Keratinocyte (primary cell): ENCODE results near the gene KHSRP. TPM values are rescaled to one million over a fixed set of nuclear protein-coding genes. Genes with fewer than 3 reads are reported as not detected.

Experiments
- DNase-seq: peaks from one replicate; pipeline ENCODE4 v3.0.0-alpha.2; 2011; ENCODE audit warnings: low read depth, missing footprints, low spot score
- FAIRE-seq: peaks from 2 replicates; lab custom pipeline; 2011; peaks lifted over from hg19 to GRCh38; lab: Jason Lieb, UNC
- H2AFZ ChIP-seq: 2 replicates; pipeline ENCODE4 v1.6.0; 2012; ENCODE audit warnings: low read length, control low read depth, inconsistent platforms; ENCODE audit not compliant: control insufficient read depth
- H3K27ac ChIP-seq: 2 replicates; pipeline ENCODE4 v1.5.1; 2011; ENCODE audit warnings: low read length; ENCODE audit not compliant: control insufficient read depth, insufficient read depth
- H3K27me3 ChIP-seq: 3 replicates; pipeline ENCODE4 v1.6.0; 2011; ENCODE audit warnings: low read length; ENCODE audit not compliant: control insufficient read depth, insufficient read depth; ENCODE audit errors: extremely low read depth
- H3K36me3 ChIP-seq, 2 experiments: 2 replicates in 1 of 2; 3 replicates in 1 of 2; pipeline ENCODE4 v1.5.1; 2011; ENCODE audit warnings: low read length in 2 of 2, mild to moderate bottlenecking in 1 of 2; ENCODE audit not compliant: control insufficient read depth in 2 of 2, insufficient read depth in 2 of 2; ENCODE audit errors: extremely low read depth in 1 of 2
- H3K4me1 ChIP-seq: 3 replicates; pipeline ENCODE4 v1.5.1; 2011; ENCODE audit warnings: low read length; ENCODE audit not compliant: control insufficient read depth, insufficient read depth; ENCODE audit errors: extremely low read depth
- H3K4me2 ChIP-seq: 3 replicates; pipeline ENCODE4 v1.6.0; 2011; ENCODE audit warnings: low read depth, low read length; ENCODE audit not compliant: control insufficient read depth, insufficient read depth; ENCODE audit errors: extremely low read depth
- H3K4me3 ChIP-seq, 3 experiments: fragments of 200-600 bp in 1 of 3; sonication (generic) in 1 of 3; 2 replicates in 2 of 3; 3 replicates in 1 of 3; pipeline ENCODE4 v1.5.1; 2011 to 2016; ENCODE audit warnings: low read length in 3 of 3, mild to moderate bottlenecking in 3 of 3, control low read depth in 2 of 3, inconsistent platforms in 1 of 3, low read depth in 1 of 3, mixed read lengths in 1 of 3, mixed run types in 1 of 3, moderate library complexity in 1 of 3; ENCODE audit not compliant: control insufficient read depth in 2 of 3, insufficient read depth in 2 of 3; ENCODE audit errors: extremely low read depth in 1 of 3
- H3K79me2 ChIP-seq: 2 replicates; pipeline ENCODE4 v1.6.0; 2012; ENCODE audit warnings: low read length; ENCODE audit not compliant: control insufficient read depth, insufficient read depth
- H3K9ac ChIP-seq: 3 replicates; pipeline ENCODE4 v1.6.0; 2011; ENCODE audit warnings: low read length; ENCODE audit not compliant: control insufficient read depth, insufficient read depth; ENCODE audit errors: extremely low read depth
- H3K9me1 ChIP-seq: 3 replicates; pipeline ENCODE4 v1.6.0; 2011; ENCODE audit warnings: low read length; ENCODE audit not compliant: control insufficient read depth, insufficient read depth; ENCODE audit errors: extremely low read depth
- H3K9me3 ChIP-seq: 2 replicates; pipeline ENCODE4 v1.5.1; 2012; ENCODE audit warnings: low read depth, low read length; ENCODE audit not compliant: control insufficient read depth
- H4K20me1 ChIP-seq: 3 replicates; pipeline ENCODE4 v1.6.0; 2011; ENCODE audit warnings: low read length; ENCODE audit not compliant: control insufficient read depth, insufficient read depth; ENCODE audit errors: extremely low read depth
- CTCF ChIP-seq, 3 experiments: IDR thresholded peaks in 1 of 3; conservative IDR thresholded peaks in 1 of 3; optimal IDR thresholded peaks in 1 of 3; 2 replicates in 2 of 3; 3 replicates in 1 of 3; pipeline versions ENCODE3 to v1.5.1; 2011; ENCODE audit warnings: low read length in 3 of 3, mild to moderate bottlenecking in 3 of 3, moderate library complexity in 2 of 3, control low read depth in 1 of 3, inconsistent platforms in 1 of 3; ENCODE audit not compliant: insufficient read depth in 2 of 3; ENCODE audit errors: extremely low read depth in 1 of 3
- EZH2 ChIP-seq: IDR thresholded peaks from one replicate; pipeline ENCODE4 v1.6.1; 2012; ENCODE audit warnings: inconsistent platforms, mild to moderate bottlenecking, low read length, moderate library complexity
- dilution Hi-C: fragments of 300-500 bp; cut with MboI; formaldehyde crosslinking; loops from one replicate; pipeline ENCODE4 v1.7.0; 2020; ENCODE audit warnings: low sequenced_read_pairs; ENCODE audit not compliant: extremely low pct_ligation_motif_present
- polyA plus RNA-seq, 5 experiments: library from polyadenylated mRNA; depleted of rRNA in 3 of 5; stranded (reverse) in 3 of 5; stranded (forward) in 1 of 5; unstranded in 1 of 5; fragments of >200 nt; gene quantifications; 1 replicate in 1 of 5; 2 replicates in 3 of 5; 3 replicates in 1 of 5; pipeline versions ENCODE4 v1.2.1 to v1.2.3, GENCODE V29; 2011 to 2012; ENCODE audit warnings: missing spikeins in 2 of 5, low read depth in 1 of 5, low replicate concordance in 1 of 5

Gene KHSRP
- polyA plus RNA-seq, 1 donor (not counting 4 experiments of a cell fraction or from before 2014, with no cell fraction given), result 56.6 TPM

GRCh38 chr19:6458695-6459261 lies 34.2 kb upstream of the KHSRP start:
- peak overlapping the region; percentile 98 for H2AFZ ChIP-seq

GRCh38 chr19:6457958-6458694 lies 33.5 kb upstream of the KHSRP start:
- no peaks in the 10 kb centered on the region for H3K9me1 ChIP-seq
- dilution Hi-C loops, result no loop called here
- H3K4me3 ChIP-seq, result no peak overlapping the region
- H3K4me2 ChIP-seq, result no peak overlapping the region
- FAIRE-seq (no peak), DNase-seq (no peak)
- peaks cover 10% of the 10 kb centered on the region for H3K4me1 ChIP-seq
- peaks cover 6% of the 10 kb centered on the region for H3K9me3 ChIP-seq
- no peak for TF ChIP-seq EZH2
- TF ChIP-seq CTCF (optimal IDR thresholded peaks at IDR 0.05 in 1 of 3, IDR thresholded peaks at IDR 0.05 in 1 of 3, conservative IDR thresholded peaks at IDR 0.05 in 1 of 3; ENCODE audit: extremely low read depth in 1 of 3, insufficient read depth in 2 of 3, low read length in 3 of 3), result no peak
- H3K27ac ChIP-seq, result no peak overlapping the region
- peaks cover 6 to 8% of the 10 kb centered on the region in 2 experiments for H3K36me3 ChIP-seq
- H2AFZ ChIP-seq, result no peak overlapping the region
- no peaks in the 10 kb centered on the region for H4K20me1 ChIP-seq
- no peaks in the 10 kb centered on the region for H3K79me2 ChIP-seq
- H3K27me3 ChIP-seq, result no peaks in the 10 kb centered on the region
- H3K9ac ChIP-seq, result no peak overlapping the region

More at GRCh38 chr19:6458695-6459261, 34.2 kb upstream of the KHSRP start:
- DNase-seq (no peak), FAIRE-seq (no peak)
- Histone ChIP-seq H3K27ac (no peak overlapping the region), H3K4me1 (peaks cover 10% of the 10 kb centered on the region), H3K36me3 (peaks cover 6 to 8% of the 10 kb centered on the region in 2 experiments), H3K4me2 (peak overlapping the region; percentile 98), H3K9me3 (peaks cover 6% of the 10 kb centered on the region), H3K27me3 (no peaks in the 10 kb centered on the region), H3K4me3 (peak overlapping the region; percentile 64 to 79 (median 74)), H3K9ac (peak overlapping the region; percentile 59), H3K9me1 (no peaks in the 10 kb centered on the region), H4K20me1 (no peaks in the 10 kb centered on the region), H3K79me2 (no peaks in the 10 kb centered on the region)
- no peak for TF ChIP-seq CTCF (optimal IDR thresholded peaks at IDR 0.05 in 1 of 3, IDR thresholded peaks at IDR 0.05 in 1 of 3, conservative IDR thresholded peaks at IDR 0.05 in 1 of 3; ENCODE audit: extremely low read depth in 1 of 3, insufficient read depth in 2 of 3, low read length in 3 of 3)
- no peak for TF ChIP-seq EZH2
- dilution Hi-C loops, result no loop called here
